ENCODE measurements around the gene ADGRB3.

ADGRB3 gene

GRCh38 chr6:69314531-69314930, 679.4 kb downstream of the ADGRB3 start:
- TF ChIP-seq CTCF (IDR thresholded peaks at IDR 0.05; ENCODE audit: low read depth, low read length), result no peak
- H3K4me3 ChIP-seq (replicated peaks in 1 of 2; ENCODE audit: low read depth in 2 of 2, low read length in 2 of 2), result no peak overlapping the region
- no peak for DNase-seq (ENCODE audit: low read depth in 2 of 2)

- no peak for TF ChIP-seq CTCF (IDR thresholded peaks at IDR 0.05; ENCODE audit: low read depth, low read length)
- DNase-seq (ENCODE audit: low read depth in 2 of 2), result no peak
- H3K4me3 ChIP-seq (replicated peaks in 1 of 2; ENCODE audit: low read depth in 2 of 2, low read length in 2 of 2), result no peak overlapping the region
These were observed 696.8 kb downstream of the ADGRB3 start for GRCh38 chr6:69331886-69332285.

GRCh38 chr6:69337311-69337710, 702.2 kb downstream of the ADGRB3 start:
- no peak overlapping the region for H3K4me3 ChIP-seq (replicated peaks in 1 of 2; ENCODE audit: low read depth in 2 of 2, low read length in 2 of 2)
- TF ChIP-seq CTCF (IDR thresholded peaks at IDR 0.05; ENCODE audit: low read depth, low read length), result no peak

GRCh38 chr6:69338431-69339162, 703.5 kb downstream of the ADGRB3 start:
- TF ChIP-seq CTCF (IDR thresholded peaks at IDR 0.05; ENCODE audit: low read depth, low read length), result no peak
- no peak for DNase-seq (ENCODE audit: low read depth in 2 of 2)
- H3K4me3 ChIP-seq (replicated peaks in 1 of 2; ENCODE audit: low read depth in 2 of 2, low read length in 2 of 2), result no peak overlapping the region

More at GRCh38 chr6:69337311-69337710, 702.2 kb downstream of the ADGRB3 start:
- no peak for DNase-seq (ENCODE audit: low read depth in 2 of 2)

- no peak for TF ChIP-seq CTCF (IDR thresholded peaks at IDR 0.05; ENCODE audit: low read depth, low read length)
- no peak for DNase-seq (ENCODE audit: low read depth in 2 of 2)
These were observed 704.1 kb downstream of the ADGRB3 start for GRCh38 chr6:69339163-69339550.

GRCh38 chr6:69340196-69340595, 705.1 kb downstream of the ADGRB3 start:
- DNase-seq (ENCODE audit: low read depth in 2 of 2), result no peak
- no peak for TF ChIP-seq CTCF (IDR thresholded peaks at IDR 0.05; ENCODE audit: low read depth, low read length)

More at GRCh38 chr6:69339163-69339550, 704.1 kb downstream of the ADGRB3 start:
- H3K4me3 ChIP-seq (replicated peaks in 1 of 2; ENCODE audit: low read depth in 2 of 2, low read length in 2 of 2), result no peak overlapping the region

GRCh38 chr6:69343851-69344250, 708.8 kb downstream of the ADGRB3 start:
- no peak overlapping the region for H3K4me3 ChIP-seq (replicated peaks in 1 of 2; ENCODE audit: low read depth in 2 of 2, low read length in 2 of 2)
- TF ChIP-seq CTCF (IDR thresholded peaks at IDR 0.05; ENCODE audit: low read depth, low read length), result no peak
- DNase-seq (ENCODE audit: low read depth in 2 of 2), result peak in 1 of 2 donors; percentile 0

More at GRCh38 chr6:69340196-69340595, 705.1 kb downstream of the ADGRB3 start:
- no peak overlapping the region for H3K4me3 ChIP-seq (replicated peaks in 1 of 2; ENCODE audit: low read depth in 2 of 2, low read length in 2 of 2)
